GM12864 (cell line): Measurements from ENCODE around the gene PCLO.

Source experiments
- DNase-seq: peaks from one replicate; pipeline ENCODE4 v3.0.0-alpha.2; 2011; ENCODE audit warnings: low read depth
- H3K4me3 ChIP-seq: 2 replicates; pipeline ENCODE4 v1.5.1; 2011; ENCODE audit warnings: mild to moderate bottlenecking, low read depth, low read length, control low read depth
- TF ChIP-seq, protein P1 (sequence below): IDR thresholded peaks from 2 replicates; pipeline ENCODE4 v1.5.1; 2011; ENCODE audit warnings: low read depth, mild to moderate bottlenecking, moderate library complexity, low read length, control low read depth, inconsistent platforms; ENCODE audit errors: missing control alignments

PCLO gene

GRCh38 chr7:83142365-83142764, 20.3 kb downstream of the PCLO start:
- no peak overlapping the region for H3K4me3 ChIP-seq
- DNase-seq: no peak
- TF ChIP-seq, protein P1, sequence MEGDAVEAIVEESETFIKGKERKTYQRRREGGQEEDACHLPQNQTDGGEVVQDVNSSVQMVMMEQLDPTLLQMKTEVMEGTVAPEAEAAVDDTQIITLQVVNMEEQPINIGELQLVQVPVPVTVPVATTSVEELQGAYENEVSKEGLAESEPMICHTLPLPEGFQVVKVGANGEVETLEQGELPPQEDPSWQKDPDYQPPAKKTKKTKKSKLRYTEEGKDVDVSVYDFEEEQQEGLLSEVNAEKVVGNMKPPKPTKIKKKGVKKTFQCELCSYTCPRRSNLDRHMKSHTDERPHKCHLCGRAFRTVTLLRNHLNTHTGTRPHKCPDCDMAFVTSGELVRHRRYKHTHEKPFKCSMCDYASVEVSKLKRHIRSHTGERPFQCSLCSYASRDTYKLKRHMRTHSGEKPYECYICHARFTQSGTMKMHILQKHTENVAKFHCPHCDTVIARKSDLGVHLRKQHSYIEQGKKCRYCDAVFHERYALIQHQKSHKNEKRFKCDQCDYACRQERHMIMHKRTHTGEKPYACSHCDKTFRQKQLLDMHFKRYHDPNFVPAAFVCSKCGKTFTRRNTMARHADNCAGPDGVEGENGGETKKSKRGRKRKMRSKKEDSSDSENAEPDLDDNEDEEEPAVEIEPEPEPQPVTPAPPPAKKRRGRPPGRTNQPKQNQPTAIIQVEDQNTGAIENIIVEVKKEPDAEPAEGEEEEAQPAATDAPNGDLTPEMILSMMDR: no peak

GRCh38 chr7:83141927-83142326, 20.8 kb downstream of the PCLO start:
- H3K4me3 ChIP-seq: no peak overlapping the region
- no peak for DNase-seq
- TF ChIP-seq, protein P1: no peak

- H3K4me3 ChIP-seq: no peak overlapping the region
- TF ChIP-seq, protein P1: no peak
- no peak for DNase-seq
Observed at GRCh38 chr7:83130623-83131545, 31.8 kb downstream of the PCLO start.

GRCh38 chr7:83130191-83130590, 32.5 kb downstream of the PCLO start:
- DNase-seq: no peak
- H3K4me3 ChIP-seq: no peak overlapping the region
- TF ChIP-seq, protein P1: no peak

GRCh38 chr7:83119494-83119893, 43.2 kb downstream of the PCLO start:
- no peak for DNase-seq
- no peak overlapping the region for H3K4me3 ChIP-seq
- TF ChIP-seq, protein P1: no peak

DNA sequence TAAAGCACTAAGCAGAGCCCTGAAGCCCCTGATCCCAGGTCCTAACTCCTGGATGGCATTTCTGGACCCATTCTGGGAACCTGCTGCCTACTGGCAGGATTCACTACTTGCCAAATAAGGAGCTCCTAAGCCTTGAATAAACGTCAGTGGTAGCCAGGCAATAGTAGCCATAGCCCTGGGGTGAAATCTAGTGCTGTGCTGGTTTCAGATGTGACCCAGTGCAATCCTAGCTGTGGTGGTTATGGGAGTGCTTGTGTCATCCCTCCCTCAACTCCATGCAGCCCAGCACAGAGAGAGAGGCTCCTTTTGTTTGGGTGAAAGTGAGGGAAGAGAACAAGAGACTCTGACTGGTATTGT, 43.7 kb downstream of the PCLO start:
- H3K4me3 ChIP-seq: no peak overlapping the region
- no peak for DNase-seq
- TF ChIP-seq, protein P1: no peak
